ENCODE results near the gene SSC5D. TPM values are rescaled to one million over a fixed set of nuclear protein-coding genes. Genes with fewer than 3 reads are reported as not detected.

The SSC5D gene
- total and polyA plus RNA-seq, 2 experiments from 2014 or later = 0.23 to 0.69 TPM

GRCh38 chr19:55447421-55448174 lies 40.6 kb upstream of the SSC5D start:
- H2AFZ ChIP-seq = no peak overlapping the region
- H3K4me2 ChIP-seq = no peak overlapping the region
- H3K27me3 Mint-ChIP-seq (ENCODE audit: insufficient read depth, low read depth, poor library complexity) = peaks cover 56% of the 10 kb centered on the region

More at GRCh38 chr19:55447421-55448174, 40.6 kb upstream of the SSC5D start:
- Mint-ChIP-seq H3K9me3 (no peaks in the 10 kb centered on the region; the same call in 2 of the 3 replicates), H3K36me3 (ENCODE audit: low read depth) (no peaks in the 10 kb centered on the region; the same call in 2 of the 3 replicates), H3K4me1 (peaks cover 13% of the 10 kb centered on the region), H3K27ac (no peak overlapping the region), H3K4me3 (no peak overlapping the region)
- Histone ChIP-seq H3K4me3 (no peak overlapping the region), H3K27ac (ENCODE audit: low read depth) (no peak overlapping the region), H3F3A (replicated peaks; ENCODE audit: low read depth) (0 out of 2 replicates have a peak, but pooled peaks cover 4% of the 10 kb centered on the region), H3K79me2 (replicated peaks; ENCODE audit: insufficient read depth) (no peaks in the 10 kb centered on the region), H3K4me1 (ENCODE audit: insufficient read depth) (peaks cover 3% of the 10 kb centered on the region; the same call in 1 of the 2 replicates), H3K36me3 (ENCODE audit: insufficient read depth) (no peaks in the 10 kb centered on the region), H4K20me1 (replicated peaks; ENCODE audit: insufficient read depth) (no peaks in the 10 kb centered on the region), H3K9me2 (ENCODE audit: insufficient read depth) (no peaks in the 10 kb centered on the region), H3K27me3 (ENCODE audit: insufficient read depth) (peaks cover 89% of the 10 kb centered on the region)
- DNase-seq (ENCODE audit: low spot score) (peak; percentile 62), ATAC-seq (peak; percentile 3; the same call in 2 of the 3 replicates)
- TF ChIP-seq EZH2phosphoT487 (IDR thresholded peaks at IDR 0.05; ENCODE audit: unreplicated experiment) (no peak), ZNF462 (CRISPR knock-in tag; IDR thresholded peaks at IDR 0.05) (no peak), CREB1 (CRISPR knock-in tag; IDR thresholded peaks at IDR 0.05; ENCODE audit: low read depth) (no peak), ZNF114 (CRISPR knock-in tag; IDR thresholded peaks at IDR 0.05) (no peak), ETS1 (IDR thresholded peaks at IDR 0.05) (no peak), NANOG (IDR thresholded peaks at IDR 0.05; ENCODE audit: borderline replicate concordance) (no peak)
